GM18507 (cell line): ENCODE data around the gene ANKMY1.

Experiments
- DNase-seq: peaks from one replicate; pipeline ENCODE4 v3.0.0; 2011; ENCODE audit warnings: low read depth; ENCODE audit not compliant: insufficient read length; ENCODE audit errors: extremely low spot score
- FAIRE-seq: peaks from 2 replicates; lab custom pipeline; 2011; peaks lifted over from hg19 to GRCh38; lab: Jason Lieb, UNC

The ANKMY1 gene

DNA sequence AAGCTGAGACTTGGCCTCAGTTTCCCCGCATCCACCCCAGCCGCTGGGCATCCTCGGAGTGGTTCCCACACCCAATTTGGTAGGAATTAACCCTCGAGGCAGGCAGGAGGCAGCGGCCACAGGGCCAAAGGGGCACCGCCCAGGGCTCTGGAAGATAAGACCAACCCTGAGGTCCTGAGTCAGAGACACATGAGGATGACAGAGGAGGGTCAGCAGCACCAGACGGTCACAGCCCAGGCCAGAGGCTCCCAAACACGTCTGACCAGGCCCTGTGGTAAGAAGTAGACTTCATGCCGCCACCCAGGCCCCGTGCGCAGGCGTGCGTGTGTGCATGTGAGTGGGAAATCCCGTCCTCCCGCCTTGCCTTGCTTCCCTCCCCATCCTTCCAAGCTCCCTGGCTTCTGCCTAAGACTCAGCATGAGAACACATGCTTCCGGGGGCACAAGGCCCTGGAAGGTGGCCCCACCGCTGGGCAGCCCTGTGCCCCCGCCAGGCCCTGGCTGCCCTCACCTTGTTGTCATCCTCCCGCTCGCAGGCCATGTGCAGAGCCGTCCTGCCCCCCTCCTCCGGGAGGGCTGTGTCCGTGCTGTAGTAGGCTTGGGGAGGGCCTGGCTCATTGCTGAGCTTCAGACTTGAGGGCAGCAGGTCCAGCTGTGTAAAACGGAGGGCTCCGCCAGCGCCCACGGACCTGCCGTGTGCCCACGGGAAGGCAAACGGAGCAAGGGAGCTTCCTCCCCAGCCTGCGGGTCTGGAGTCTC lies 46.3 kb downstream of the ANKMY1 start:
- FAIRE-seq (no peak), DNase-seq (no peak)

DNA sequence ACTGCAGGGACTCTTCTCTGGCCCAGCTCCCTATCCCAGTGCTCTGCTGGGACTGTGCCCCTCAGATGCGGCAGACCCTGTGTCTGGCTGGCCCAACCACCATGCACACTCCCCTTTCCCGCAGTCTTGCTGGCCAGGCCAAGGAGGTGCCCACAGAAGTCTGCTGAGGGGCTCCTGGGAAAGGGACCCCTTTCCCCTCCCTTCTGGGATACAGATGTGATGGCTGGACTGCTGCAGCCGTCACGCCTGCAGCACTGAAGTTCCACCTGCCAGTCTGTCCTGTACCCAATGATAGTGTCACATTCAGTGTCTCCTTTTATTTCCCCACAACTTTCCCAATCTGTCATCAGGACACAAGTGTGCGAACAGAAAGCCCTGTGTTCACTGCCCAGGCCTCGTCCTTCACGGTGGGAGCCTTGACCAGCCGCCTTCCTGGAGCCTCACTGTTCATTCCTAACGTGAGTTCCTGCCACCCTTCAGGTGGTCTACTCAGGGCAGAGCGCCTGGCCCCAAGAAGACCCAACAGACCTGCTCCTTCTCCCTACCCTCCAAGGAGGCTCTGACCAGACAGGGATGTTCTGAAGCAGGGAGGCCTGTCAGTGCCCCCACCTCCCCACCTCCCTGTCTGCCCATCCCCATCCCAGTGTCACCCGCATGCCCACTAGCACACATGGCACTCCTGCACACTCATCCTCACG lies 47.1 kb downstream of the ANKMY1 start:
- FAIRE-seq (no peak), DNase-seq (no peak)

DNA sequence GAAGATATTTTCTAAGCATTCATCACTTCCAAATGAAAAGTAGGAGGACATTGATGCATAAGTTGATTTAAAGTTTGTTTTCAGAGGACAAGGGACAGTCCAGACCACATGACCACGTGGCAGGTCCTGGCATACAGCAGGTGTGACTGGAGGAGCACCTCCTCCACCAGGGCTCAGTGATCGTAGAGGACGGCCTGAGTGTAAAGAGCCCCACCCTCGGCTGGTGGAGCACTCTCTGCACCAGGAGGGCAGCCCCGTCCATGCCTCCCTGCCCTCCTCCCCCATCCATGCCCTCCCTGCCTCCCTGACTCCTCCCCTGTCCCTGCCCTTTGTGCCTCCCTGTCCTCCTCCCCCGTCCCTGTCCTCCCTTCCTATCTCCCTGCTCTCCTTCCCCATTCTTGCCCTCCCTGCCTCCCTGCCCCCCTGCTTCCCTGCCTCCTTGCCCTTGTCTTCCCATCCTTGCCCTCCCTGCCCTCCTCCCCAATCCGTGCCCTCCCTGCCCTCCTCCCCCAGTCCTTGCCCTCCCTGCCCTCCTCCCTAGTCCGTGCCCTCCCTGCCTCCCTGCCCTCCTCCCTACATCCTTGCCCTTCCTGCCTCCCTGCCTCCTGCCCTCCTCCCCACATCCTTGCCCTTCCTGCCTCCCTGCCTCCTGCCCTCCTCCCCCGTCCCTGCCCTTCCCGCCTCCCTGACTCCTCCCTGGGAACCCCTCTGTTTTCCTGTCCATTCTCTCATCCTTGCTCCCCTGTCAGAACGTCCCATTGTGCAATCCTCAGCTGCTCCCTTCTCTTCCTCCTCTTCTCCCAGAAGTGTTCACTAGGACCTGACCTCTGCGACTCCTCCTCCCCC lies 47.9 kb downstream of the ANKMY1 start:
- no peak for DNase-seq
- no peak for FAIRE-seq

DNA sequence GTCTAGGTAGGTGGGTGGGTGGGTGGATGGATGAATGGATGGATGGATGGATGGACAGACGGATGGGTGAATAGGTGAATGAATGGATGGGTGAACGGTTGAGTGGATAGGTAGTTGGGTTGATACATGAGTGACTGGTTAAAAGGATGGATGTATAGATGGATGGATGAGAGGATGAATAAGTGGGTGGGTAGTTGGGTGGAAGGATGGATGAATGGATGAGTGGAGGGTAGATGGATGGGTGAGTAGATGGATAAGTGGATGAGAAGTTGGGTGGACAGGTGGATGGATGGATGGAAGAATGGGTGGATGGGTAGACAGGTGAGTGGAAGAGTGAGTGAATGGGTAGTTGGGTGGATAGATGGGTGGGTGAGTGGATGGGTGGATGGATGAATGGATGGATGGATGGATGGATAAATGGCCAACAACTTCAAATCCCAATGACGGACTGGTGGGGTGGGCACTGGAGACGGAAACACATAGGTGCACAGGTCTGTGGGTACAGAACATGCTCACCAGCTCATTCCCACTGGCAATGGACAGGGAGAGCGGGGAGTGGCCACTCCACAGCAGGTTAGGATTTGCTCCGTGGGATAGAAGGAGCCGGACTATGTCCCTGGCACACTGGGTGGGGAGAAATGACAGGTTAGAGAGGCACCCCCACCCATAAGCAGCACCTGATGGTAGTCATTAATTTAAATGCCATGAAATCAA lies 48.8 kb downstream of the ANKMY1 start:
- no peak for DNase-seq
- FAIRE-seq, result no peak

DNA sequence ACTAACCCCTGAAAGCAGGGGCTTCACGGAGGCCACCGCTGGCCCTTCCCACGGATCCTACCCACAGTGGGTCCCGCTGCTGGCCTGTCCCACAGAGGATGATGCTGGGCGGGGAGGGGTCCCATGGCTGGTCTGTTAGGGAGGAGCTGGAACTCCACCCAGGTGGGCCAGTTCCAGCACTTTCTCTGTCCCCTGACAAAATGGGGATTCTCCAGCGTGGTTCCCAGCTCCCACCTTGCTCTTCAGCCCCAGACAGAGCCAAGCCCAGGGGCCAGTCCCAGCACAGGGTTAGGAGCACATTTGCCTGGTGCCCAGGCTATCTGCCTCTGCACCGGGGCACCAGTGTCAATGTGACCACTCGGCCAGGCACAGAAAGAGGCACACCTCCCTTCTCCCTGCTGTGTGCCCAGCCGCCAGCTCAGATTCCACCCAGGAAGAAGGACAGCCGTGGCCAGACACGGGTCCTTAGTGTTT lies 50.0 kb downstream of the ANKMY1 start:
- no peak for FAIRE-seq
- DNase-seq, result no peak

DNA sequence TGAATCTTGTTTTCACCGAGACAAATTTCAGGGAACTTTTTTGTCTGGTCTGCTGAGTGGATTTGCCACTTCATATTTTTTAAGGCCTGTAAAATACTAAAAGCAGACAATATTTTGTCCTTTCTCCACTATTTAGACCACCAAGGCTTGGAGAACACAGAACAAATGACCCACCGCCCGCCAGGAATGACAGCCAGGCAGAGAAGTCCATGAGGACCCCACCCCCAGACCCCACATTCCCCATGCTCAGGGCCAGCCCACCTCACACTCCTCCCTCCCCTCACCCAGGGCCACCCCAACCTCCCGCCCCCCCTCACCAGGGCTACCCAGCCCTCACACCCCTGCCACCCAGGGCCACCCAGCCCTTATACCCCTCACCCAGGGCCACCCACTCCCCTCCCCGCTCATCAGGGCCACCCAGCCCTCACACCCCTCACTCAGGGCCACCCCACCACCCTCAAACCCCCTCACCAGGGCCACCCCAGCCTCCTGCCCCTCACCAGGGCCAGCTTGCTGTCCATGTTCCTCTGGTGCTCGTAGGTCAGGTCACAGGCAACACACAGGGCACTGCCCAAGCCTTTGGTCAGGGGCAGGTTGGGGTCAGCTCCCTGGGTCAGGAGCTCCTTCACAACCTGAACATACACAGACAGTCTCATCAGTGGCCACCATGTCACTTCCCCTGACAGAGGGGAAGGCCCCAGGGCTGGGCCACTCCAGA lies 50.6 kb downstream of the ANKMY1 start:
- DNase-seq (no peak), FAIRE-seq (no peak)

DNA sequence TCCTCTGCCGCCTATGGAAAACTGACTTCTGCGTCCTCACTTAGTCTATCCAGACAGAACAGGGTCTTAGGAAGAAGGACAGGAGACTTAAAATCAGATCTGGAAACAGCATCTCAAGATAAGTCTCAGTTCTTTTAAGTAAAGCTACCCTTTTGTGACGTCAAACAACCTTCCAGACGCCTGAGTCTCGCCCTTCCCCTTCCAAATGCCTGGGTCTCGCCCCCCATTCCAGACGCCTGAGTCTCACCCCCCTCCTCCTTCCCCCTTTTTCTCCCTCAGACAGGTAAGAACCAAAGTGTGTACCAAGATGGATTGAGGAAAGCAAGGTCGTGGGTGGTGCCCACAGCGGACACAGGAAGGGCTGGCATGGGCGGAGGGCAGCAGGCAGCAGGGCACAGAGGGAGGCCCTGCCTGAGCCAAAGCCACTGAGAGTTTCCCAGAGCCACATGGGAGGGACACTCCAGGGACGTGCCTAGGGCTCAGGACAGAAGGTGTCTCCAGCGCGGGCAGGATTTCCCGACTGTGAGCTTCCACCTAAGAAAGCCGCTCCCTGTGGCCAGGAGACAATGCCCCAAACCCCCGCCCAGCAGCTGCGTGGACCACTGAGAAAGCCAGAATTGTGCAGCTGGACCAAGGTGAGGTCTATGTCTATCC lies 51.3 kb downstream of the ANKMY1 start:
- FAIRE-seq (no peak), DNase-seq (no peak)

DNA sequence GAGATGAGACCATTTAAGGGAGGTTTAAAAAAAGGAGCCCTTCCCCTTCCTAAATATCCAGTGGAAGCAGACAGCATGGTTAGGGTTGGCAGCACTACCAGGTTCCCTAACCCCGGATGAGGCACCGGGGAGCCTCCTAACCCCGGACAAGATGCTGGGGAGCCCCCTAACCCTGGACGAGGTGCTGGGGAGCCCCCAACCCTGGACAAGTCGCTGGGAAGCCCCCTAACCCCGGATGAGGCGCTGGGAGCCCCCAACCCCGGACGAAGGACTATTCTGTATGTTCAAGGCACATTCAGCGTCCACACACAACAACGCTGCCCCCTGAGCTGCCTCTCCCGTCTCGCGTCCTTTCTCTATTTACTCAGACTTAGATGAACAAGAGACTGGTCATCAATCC lies 51.9 kb downstream of the ANKMY1 start:
- DNase-seq (no peak), FAIRE-seq (no peak)

DNA sequence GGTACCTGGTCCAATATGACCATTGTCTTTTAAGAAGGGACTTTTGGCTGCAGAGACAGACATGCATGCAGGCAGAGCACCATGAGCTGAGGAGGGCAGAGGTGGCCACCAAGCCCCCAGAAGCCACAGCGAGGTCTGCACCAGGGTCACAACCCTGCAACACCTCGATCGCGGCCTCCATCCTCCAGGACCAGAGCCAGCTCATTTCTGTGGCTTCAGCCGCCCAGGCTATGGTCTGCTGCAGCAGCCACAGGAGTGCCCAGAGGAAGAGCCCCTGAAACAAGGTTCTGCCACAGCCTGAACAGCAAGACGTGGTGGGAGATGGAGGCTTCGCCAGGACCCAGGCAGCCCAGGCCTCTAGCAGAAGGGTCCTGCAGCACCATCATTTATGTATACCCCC lies 53.9 kb downstream of the ANKMY1 start:
- FAIRE-seq (no peak), DNase-seq (no peak)

DNA sequence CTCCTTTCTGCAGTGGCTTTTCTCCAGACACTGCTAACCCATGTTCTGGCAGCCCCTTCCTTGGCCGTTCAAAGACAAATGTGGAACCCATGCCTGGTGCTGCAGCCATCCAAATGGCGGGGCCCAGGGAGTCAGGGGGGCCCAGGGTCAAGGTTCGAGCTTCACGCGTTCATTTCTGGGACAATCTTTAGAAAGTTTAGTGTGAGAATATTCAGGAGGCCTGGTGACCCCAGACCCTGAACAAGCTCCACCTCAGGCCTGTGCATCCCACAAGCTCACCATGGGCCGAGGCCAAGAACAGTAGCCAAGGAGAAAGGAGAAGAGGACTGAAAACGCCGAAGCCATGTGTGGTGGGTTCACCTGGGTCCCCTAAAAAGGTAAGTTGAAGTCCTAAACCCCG lies 54.4 kb downstream of the ANKMY1 start:
- DNase-seq (no peak), FAIRE-seq (no peak)

DNA sequence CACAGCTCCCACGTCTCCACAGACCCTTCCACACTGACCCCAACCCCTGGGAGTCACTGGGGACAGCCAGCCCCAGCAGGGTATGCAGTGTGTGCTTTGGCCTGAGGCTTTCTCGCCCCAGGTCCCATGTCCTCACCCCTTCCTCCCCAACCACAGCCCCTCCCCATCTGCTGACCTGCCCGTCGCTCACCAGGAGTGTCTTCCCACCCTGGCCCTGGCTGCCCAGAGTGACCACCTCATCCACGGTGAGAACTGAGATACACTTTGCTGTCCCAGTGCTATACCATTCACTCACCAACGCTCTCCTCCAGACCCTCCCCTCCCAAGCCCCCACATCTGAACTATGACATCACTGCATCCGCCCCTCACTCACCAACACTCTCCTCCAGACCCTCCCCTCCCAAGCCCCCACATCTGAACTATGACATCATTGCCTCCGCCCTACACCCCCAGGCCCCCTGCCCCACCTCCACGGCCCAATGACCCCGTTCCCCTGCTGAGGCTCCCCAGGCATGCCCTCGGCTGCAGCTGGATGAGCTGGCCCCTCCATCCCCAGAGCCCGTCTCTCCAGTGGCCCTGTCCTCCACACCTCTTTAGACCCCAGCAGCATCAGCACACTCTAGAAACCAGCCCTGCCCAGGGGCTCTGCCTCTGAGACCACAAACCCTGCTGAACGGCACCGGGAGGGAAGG lies 55.2 kb downstream of the ANKMY1 start:
- FAIRE-seq (no peak), DNase-seq (no peak)

DNA sequence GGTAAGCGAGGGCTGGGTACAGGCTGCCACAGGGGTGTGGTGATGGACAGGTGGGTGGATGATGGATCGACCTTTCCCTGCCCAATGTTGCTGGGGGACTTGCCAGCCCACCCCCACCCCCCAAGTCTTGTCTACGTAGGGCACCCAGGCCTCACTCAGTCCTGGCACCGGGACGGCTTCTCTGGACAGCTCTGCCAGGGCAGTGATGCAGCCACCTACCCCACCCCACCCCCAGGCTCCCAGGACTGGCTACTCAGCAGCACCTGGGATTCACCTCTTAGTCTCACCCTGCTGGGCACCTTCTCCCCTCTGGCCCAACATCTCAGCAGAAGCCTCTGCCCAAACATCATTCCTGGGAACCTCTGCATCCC lies 55.7 kb downstream of the ANKMY1 start:
- DNase-seq, result no peak
- no peak for FAIRE-seq

DNA sequence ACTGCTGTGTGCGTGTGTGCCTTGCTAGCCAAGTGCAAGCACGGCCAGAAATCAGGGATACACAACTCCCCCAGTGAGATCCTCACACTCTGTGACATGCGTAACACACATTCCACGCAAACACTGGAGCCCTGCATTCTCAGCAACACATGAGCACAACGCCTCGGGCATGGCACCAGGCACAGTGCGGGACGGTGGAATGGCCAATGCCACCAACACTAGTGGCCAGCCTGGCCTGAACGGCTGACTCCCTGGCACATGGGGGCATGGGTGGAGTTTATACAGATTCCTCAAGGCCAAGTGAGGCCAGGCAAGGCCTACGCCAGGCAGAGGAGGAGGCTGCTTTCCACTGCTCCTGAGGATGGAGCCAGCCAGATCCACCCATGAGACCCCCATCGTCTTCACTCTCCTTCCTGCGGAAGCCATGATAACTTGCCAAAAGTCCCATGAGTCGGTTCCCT lies 56.2 kb downstream of the ANKMY1 start:
- FAIRE-seq (no peak), DNase-seq (no peak)

DNA sequence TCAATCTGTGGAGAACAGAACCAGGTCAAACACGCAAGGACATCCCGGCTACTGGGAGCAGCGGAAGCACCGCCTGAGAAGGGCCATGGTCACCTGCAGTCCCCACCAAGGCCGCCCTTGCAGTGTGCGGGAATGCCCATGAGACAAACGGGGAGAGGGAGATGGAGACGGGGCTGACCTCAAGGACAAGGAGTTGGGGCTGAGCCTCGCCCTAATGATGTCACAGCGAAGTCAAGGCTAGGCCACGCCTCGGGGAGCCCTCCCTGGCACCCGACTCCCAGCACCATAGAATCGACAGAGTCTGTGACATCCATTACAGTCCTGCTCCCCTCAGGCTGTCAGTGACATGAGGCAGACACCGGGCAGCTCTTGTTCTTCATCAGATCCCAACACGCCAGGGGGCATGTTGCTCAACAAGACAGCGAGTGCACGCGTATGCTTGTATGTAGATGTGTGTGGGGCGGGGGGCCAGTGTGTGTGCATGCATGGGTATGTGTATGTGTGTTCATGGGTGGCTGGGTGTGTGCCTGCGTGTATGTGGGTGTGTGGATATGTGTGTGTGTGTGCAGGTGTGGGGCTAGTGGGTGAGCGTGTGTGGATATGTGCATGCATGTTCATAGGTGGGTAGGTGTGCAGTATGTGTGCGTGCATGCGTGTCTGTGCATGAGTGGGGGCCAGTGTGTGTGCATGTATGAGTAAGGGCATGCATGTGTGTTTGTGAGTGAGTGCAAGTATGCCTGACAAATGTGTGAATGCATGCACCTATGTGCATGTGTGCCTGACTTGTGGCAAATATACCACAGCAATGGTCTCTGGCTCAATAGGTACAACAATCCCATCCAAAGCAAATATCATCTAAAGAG lies 57.0 kb downstream of the ANKMY1 start:
- no peak for FAIRE-seq
- no peak for DNase-seq

DNA sequence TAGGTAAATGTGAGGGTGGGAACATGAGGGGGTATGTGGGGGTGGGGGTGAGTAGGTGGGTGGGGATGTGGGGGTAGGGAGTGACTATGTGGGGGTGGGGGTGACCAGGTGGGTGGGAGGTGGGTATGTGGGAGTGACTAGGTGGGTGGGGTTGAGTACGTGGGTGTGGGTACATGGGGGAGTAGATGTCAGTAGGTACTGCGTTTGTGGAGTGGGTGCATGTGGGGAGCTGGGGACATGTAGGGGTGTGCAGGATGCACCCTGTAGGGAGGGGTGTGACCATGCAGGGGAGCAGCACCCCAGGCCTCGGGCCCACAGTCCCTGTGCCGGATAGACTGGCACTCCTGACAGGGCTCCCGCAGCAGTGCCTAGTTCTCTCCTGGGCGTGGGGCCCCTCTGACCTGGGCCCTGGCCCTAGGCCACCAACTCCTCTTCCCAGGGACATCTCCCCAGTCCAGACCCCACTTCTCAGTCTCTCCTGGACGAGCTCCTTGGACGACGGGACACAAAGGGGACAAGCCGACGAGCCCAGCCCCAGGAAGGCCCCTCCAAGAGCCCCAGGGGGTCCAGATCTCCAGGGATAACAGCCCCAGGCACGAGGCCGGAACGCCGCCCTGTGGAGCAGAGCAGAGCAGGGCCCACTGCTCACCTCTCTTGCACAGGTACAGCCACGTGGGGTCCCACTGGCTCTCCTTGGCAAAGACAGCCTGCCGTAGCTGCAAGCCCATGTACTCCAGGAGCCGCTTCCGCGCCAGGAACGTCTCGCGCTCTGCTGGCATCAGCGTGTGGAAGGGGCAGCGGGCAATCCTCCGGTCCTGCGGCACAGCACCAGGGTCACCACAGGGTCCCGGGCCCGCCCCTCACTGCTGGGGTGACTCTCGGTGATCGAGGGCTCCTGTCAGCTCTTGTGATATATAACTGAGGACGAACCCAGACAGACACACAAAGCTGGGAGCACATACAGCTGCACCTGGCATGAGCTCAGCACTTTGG lies 58.2 kb downstream of the ANKMY1 start:
- FAIRE-seq, result no peak

DNA sequence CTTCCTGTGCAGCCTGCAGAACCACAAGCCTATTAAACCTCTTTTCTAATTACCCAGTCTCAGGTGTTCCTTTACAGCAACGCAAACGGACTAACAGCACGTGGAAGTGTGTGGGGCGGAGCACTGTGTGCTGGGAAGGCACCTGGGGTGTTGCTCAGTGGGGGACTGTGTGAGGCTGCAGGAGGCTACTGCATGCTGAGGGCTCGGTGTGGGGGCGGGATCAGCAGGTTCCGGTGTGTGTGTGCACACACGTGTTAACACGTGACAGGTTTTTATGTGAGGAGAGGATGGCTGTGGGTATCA lies 58.9 kb downstream of the ANKMY1 start:
- FAIRE-seq, result no peak
- no peak for DNase-seq

More for the DNA sequence above, 58.2 kb downstream of the ANKMY1 start:
- DNase-seq, result no peak
